ENCODE measurements around the gene USP10. TPM values are rescaled to one million over a fixed set of nuclear protein-coding genes. Genes with fewer than 3 reads are reported as not detected.

The USP10 gene
- total RNA-seq, 1 donor from 2014 or later = 107 TPM

- Mint-ChIP-seq H3K27me3 (ENCODE audit: low read depth, unreplicated experiment) (no peaks in the 10 kb centered on the region), H3K9me3 (ENCODE audit: unreplicated experiment) (no peaks in the 10 kb centered on the region), H3K4me3 (ENCODE audit: unreplicated experiment) (no peak overlapping the region), H3K4me1 (ENCODE audit: low read depth, unreplicated experiment) (peaks cover 33% of the 10 kb centered on the region), H3K36me3 (ENCODE audit: low read depth, unreplicated experiment) (no peaks in the 10 kb centered on the region), H3K27ac (ENCODE audit: unreplicated experiment) (no peak overlapping the region)
- Histone ChIP-seq H3K4me1 (ENCODE audit: insufficient read depth, low read length) (no peaks in the 10 kb centered on the region), H3K27ac (ENCODE audit: low read depth, low read length) (no peak overlapping the region), H3K79me2 (ENCODE audit: insufficient read depth, low read length) (peaks cover 98% of the 10 kb centered on the region), H3K36me3 (ENCODE audit: insufficient read depth, low read length) (no peaks in the 10 kb centered on the region), H4K20me1 (ENCODE audit: insufficient read depth, low read length) (peaks cover 91% of the 10 kb centered on the region), H3K9ac (ENCODE audit: low read length) (no peak overlapping the region), H3K4me3 (ENCODE audit: insufficient read depth, low read depth, low read length) (no peak overlapping the region), H2AFZ (ENCODE audit: low read depth, low read length) (no peak overlapping the region), H3K9me3 (ENCODE audit: insufficient read depth, low read depth, low read length) (no peaks in the 10 kb centered on the region), H3K27me3 (ENCODE audit: insufficient read depth, low read length) (no peaks in the 10 kb centered on the region), H3K4me2 (ENCODE audit: low read length) (no peak overlapping the region)
- TF ChIP-seq EZH2 (IDR thresholded peaks at IDR 0.05; ENCODE audit: insufficient read depth, low read length) = no peak
- TF ChIP-seq, protein P1, sequence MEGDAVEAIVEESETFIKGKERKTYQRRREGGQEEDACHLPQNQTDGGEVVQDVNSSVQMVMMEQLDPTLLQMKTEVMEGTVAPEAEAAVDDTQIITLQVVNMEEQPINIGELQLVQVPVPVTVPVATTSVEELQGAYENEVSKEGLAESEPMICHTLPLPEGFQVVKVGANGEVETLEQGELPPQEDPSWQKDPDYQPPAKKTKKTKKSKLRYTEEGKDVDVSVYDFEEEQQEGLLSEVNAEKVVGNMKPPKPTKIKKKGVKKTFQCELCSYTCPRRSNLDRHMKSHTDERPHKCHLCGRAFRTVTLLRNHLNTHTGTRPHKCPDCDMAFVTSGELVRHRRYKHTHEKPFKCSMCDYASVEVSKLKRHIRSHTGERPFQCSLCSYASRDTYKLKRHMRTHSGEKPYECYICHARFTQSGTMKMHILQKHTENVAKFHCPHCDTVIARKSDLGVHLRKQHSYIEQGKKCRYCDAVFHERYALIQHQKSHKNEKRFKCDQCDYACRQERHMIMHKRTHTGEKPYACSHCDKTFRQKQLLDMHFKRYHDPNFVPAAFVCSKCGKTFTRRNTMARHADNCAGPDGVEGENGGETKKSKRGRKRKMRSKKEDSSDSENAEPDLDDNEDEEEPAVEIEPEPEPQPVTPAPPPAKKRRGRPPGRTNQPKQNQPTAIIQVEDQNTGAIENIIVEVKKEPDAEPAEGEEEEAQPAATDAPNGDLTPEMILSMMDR (IDR thresholded peaks at IDR 0.05; ENCODE audit: insufficient read depth, low read depth, low read length) = no peak
- no peak for FAIRE-seq
- no peak for DNase-seq (ENCODE audit: low read depth)
Measured at GRCh38 chr16:84706856-84707255, 7.1 kb downstream of the USP10 start.

DNA sequence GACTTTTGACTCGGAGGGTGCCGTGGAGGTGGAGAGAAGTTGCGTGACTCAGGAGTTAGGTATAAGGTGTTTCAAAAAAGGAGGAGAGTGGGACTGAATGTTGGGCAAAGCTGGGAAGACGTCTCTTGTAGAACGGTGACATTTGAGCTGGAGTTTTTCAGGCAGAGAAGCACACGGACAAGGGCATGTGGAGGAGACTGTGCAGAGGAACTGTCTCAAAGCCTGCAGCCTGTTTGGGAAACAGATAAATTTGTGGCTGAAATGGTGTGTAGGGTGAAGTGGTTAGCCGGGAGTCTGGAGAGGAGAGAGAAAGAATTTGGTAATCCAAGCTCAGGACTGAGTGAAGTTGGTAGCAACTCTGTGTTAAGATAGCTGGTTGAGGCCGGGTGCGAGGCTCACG is 9.8 kb downstream of the USP10 start:
- H3K27ac ChIP-seq (ENCODE audit: low read depth, low read length) = no peak overlapping the region
- H3K27me3 Mint-ChIP-seq (ENCODE audit: low read depth, unreplicated experiment) = no peaks in the 10 kb centered on the region
- no peak for FAIRE-seq

GRCh38 chr16:84710686-84711085 is 10.9 kb downstream of the USP10 start:
- Histone ChIP-seq H3K9ac (ENCODE audit: low read length) (no peak overlapping the region), H3K79me2 (ENCODE audit: insufficient read depth, low read length) (peaks cover 97% of the 10 kb centered on the region), H2AFZ (ENCODE audit: low read depth, low read length) (no peak overlapping the region), H3K27me3 (ENCODE audit: insufficient read depth, low read length) (no peaks in the 10 kb centered on the region), H3K4me1 (ENCODE audit: insufficient read depth, low read length) (no peaks in the 10 kb centered on the region), H3K4me2 (ENCODE audit: low read length) (no peak overlapping the region), H3K9me3 (ENCODE audit: insufficient read depth, low read depth, low read length) (no peaks in the 10 kb centered on the region), H4K20me1 (ENCODE audit: insufficient read depth, low read length) (peaks cover 93% of the 10 kb centered on the region), H3K27ac (ENCODE audit: low read depth, low read length) (no peak overlapping the region), H3K36me3 (ENCODE audit: insufficient read depth, low read length) (no peaks in the 10 kb centered on the region), H3K4me3 (ENCODE audit: insufficient read depth, low read depth, low read length) (no peak overlapping the region)
- DNase-seq (ENCODE audit: low read depth) (no peak), FAIRE-seq (no peak)
- H3K4me3 Mint-ChIP-seq (ENCODE audit: unreplicated experiment) = no peak overlapping the region
- no peak overlapping the region for H3K27ac Mint-ChIP-seq (ENCODE audit: unreplicated experiment)
- no peaks in the 10 kb centered on the region for H3K9me3 Mint-ChIP-seq (ENCODE audit: unreplicated experiment)
- H3K4me1 Mint-ChIP-seq (ENCODE audit: low read depth, unreplicated experiment) = peaks cover 28% of the 10 kb centered on the region
- no peaks in the 10 kb centered on the region for H3K27me3 Mint-ChIP-seq (ENCODE audit: low read depth, unreplicated experiment)
- TF ChIP-seq, protein P1 (IDR thresholded peaks at IDR 0.05; ENCODE audit: insufficient read depth, low read depth, low read length) = no peak
- no peak for TF ChIP-seq EZH2 (IDR thresholded peaks at IDR 0.05; ENCODE audit: insufficient read depth, low read length)
- no peaks in the 10 kb centered on the region for H3K36me3 Mint-ChIP-seq (ENCODE audit: low read depth, unreplicated experiment)

More for the DNA sequence above, 9.8 kb downstream of the USP10 start:
- Histone ChIP-seq H3K27me3 (ENCODE audit: insufficient read depth, low read length) (no peaks in the 10 kb centered on the region), H4K20me1 (ENCODE audit: insufficient read depth, low read length) (peaks cover 96% of the 10 kb centered on the region), H2AFZ (ENCODE audit: low read depth, low read length) (no peak overlapping the region), H3K36me3 (ENCODE audit: insufficient read depth, low read length) (no peaks in the 10 kb centered on the region), H3K4me3 (ENCODE audit: insufficient read depth, low read depth, low read length) (no peak overlapping the region), H3K9me3 (ENCODE audit: insufficient read depth, low read depth, low read length) (no peaks in the 10 kb centered on the region), H3K79me2 (ENCODE audit: insufficient read depth, low read length) (peaks cover 98% of the 10 kb centered on the region), H3K4me2 (ENCODE audit: low read length) (no peak overlapping the region), H3K4me1 (ENCODE audit: insufficient read depth, low read length) (no peaks in the 10 kb centered on the region), H3K9ac (ENCODE audit: low read length) (no peak overlapping the region)
- Mint-ChIP-seq H3K9me3 (ENCODE audit: unreplicated experiment) (no peaks in the 10 kb centered on the region), H3K4me1 (ENCODE audit: low read depth, unreplicated experiment) (peaks cover 28% of the 10 kb centered on the region), H3K4me3 (ENCODE audit: unreplicated experiment) (no peak overlapping the region), H3K27ac (ENCODE audit: unreplicated experiment) (no peak overlapping the region), H3K36me3 (ENCODE audit: low read depth, unreplicated experiment) (no peaks in the 10 kb centered on the region)
- no peak for DNase-seq (ENCODE audit: low read depth)
- TF ChIP-seq, protein P1 (IDR thresholded peaks at IDR 0.05; ENCODE audit: insufficient read depth, low read depth, low read length) = no peak
- no peak for TF ChIP-seq EZH2 (IDR thresholded peaks at IDR 0.05; ENCODE audit: insufficient read depth, low read length)
